GM18909 (cell line): ENCODE measurements around the gene RHO.
"Not testable (repeated sequence)": the region's sequence is repeated elsewhere in the genome, so short reads cannot be mapped to it uniquely, and the experiment has no call there.

ENCODE experiments used
- ATAC-seq: cut with Tn5 transposase; IDR thresholded peaks from one replicate; pipeline ENCODE4 v1.9.1; 2021; ENCODE audit warnings: mild to moderate bottlenecking; ENCODE audit not compliant: unreplicated experiment, poor library complexity

The RHO gene

DNA sequence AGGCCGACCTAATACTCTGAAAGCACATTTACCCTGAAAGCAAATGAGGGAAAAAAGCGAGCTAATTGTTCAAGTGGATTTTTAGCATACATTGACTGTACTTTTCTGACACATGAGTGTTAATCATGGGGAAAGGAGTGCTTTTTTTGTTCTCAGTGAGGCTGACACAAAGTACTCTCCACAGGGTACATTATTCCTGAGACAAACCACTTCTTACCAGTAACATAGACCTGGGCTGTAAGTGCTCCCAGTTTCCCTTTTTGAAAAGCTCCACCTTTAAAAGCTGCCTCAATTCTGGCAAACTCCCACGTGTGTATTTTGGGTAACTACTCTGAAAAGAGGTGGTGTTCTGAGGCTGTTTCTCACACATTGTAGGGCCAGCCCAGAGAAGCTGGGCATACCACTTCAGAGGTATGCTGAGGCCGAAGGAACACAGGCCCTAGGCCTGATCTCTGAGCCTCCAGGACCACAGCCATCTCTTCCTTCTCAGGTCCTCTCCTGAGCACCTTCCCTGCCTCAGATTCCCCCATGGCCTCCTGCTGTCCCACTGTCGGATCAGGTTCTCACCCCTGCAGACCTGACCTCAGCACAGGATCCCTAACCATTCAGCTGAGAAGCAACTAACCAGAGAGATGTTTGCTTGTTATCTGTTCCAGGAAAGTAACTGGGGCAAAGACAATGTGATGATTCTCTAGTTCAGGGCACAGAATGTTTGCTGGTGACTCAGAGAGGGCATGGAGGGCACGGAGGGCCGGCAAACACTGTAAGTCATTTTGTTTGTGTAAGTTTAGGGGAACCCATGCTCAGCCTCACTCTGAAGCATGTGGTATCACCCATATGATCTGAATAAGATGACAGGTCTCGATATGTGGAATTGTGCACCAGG lies 29.6 kb upstream of the RHO start:
- not testable (repeated sequence) for ATAC-seq

GRCh38 chr3:129499604-129500333 lies 28.7 kb upstream of the RHO start:
- not testable (repeated sequence) for ATAC-seq

GRCh38 chr3:129500334-129500658 lies 28.1 kb upstream of the RHO start:
- ATAC-seq = no peak

DNA sequence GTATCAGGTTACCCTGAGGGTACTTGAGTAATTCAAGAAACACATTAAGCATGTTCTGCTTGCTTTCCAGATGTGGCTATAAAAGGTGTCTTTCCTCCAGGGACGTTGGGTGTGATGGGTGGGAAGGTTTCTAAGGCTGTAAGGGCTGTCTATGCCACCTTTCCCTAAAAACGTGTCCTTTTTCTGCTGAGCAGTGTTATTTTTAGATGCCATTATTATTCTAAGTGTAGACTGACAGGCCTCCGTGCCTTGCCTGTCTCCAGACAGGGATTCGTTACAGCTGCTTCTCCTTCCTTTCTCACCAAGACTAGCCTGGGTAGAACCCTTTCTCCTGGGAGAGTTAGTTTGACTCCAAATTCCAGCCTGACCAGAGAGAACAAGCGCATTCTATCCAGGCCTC lies 26.8 kb upstream of the RHO start:
- no peak for ATAC-seq

- no peak for ATAC-seq
Measured at GRCh38 chr3:129502641-129503408, 25.6 kb upstream of the RHO start.

DNA sequence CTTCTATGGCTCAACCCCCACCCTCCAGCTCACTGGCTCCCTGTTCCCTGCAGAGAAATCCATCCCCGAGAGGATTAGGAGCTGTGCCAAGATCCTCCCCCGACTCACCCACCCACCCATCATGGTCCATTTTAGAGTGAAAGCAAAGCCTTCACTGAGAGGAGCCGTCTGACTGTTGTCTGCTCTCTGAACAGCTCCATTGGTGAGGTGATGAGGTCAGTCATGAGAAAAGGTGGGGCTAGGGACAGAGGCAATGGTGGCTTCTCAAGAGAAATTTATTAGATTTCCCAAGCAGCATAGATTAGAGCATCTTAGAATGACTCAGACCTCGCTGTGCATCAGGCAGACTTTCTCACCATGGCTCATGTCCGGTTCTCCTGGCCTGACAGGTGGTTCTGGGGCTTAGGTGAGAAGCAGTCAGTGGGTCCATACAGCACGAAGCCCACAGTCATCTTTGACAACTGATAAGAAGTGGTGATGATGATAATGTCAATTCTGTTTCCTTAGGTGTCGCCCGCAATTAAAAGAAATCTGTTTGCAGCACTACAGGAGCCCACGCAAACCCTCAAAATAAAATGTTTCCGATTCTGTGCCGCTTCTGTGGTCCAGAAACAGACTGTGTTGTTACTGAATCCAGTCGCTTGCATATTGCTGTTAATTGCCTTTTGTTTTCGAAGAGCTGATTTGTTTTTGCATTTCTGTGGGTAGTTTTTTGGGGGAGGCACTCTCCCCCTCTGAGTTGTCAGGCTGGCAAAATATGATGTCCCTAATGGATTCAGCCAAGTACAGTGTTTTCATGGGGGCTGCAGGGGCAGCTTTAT lies 24.8 kb upstream of the RHO start:
- no peak for ATAC-seq

DNA sequence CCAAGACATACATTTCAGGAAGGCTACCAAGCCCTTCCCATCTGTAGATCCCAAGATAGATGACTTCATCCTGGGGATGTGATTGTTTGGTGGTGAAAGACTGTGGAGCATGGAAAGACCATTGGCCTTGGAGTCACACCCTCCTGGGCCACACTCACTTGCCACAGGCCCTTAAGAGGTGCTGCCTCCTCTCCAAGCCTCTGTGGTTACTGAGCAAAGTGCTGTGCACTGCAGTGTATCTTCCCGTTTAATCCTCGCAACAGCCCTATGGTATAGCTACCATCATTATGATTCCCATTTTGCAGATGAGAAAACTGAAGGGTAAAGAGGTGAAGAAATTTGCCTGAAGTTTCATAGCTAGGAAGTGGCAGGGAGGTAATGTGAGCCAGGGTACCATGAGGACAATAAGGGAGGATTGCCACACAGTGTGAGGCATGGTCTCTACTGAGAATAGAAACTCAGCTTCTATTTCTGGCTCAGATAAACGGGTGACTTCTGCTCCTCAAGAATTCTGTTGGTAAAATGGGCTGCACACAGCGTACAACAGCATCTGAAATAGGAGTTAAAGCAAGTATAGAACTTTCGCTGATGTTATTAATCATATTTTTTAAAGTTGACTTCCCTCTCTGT lies 23.9 kb upstream of the RHO start:
- ATAC-seq = no peak

DNA sequence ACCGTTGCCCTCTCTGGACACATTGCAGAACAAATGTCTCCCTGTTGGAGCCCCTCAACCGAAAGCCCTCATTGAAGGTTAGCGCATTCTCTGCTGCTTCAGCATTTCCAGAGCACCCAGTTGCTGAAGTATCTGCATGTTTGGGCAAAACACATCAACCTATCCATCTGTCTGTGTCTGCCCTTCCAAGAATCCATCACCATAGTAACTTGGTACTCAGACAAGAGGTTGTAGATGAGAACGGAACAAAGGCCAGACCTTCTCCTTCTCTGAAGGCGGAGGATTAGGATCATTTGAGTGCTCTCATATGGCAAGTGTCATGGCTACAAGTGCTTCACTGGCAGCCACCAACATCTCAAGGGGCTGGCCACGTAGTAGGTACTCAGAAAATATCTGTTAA lies 23.1 kb upstream of the RHO start:
- no peak for ATAC-seq

DNA sequence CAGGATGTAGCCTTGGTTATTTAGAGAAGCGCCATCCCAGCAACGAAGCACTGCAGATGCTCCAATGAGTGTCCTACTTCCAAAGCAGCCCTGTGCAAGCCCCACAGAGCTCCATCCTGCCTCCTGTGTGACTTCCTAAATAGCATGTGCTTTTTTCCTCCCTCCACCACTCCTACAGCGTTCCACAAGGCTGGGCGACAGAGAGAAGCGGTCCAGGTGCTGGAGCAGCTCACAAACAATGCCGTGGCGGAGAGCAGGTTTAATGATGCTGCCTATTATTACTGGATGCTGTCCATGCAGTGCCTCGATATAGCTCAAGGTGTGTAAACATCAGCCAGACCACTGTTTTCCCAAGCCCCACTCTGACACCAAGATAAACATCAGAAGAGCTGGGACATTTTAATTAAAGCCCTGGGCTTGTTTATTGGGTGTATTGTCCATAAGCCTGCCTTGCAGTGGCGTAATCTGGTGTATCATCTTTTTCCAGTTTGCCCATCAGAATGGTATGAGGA lies 22.2 kb upstream of the RHO start:
- no peak for ATAC-seq

GRCh38 chr3:129507181-129507831 lies 21.1 kb upstream of the RHO start:
- no peak for ATAC-seq

DNA sequence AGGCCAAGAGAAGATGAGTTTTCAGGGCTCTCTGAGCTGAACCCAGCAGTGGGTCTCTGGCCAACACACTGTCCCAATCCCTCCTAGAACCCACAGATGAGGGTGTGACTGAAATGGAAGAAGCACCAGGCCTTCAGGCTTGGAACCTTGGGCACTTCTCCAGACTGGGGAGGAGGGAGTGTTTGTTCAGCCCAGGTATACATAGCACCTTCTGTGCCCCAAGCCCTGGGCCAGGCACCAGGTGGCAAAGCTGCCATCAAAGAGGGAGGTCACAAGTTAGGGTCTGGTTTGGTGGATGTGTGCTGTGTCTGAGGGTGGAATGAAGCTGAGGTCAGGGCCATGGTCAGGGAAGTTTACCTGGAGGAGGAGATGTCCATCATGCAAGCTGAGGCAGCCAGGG lies 15.8 kb upstream of the RHO start:
- no peak for ATAC-seq

DNA sequence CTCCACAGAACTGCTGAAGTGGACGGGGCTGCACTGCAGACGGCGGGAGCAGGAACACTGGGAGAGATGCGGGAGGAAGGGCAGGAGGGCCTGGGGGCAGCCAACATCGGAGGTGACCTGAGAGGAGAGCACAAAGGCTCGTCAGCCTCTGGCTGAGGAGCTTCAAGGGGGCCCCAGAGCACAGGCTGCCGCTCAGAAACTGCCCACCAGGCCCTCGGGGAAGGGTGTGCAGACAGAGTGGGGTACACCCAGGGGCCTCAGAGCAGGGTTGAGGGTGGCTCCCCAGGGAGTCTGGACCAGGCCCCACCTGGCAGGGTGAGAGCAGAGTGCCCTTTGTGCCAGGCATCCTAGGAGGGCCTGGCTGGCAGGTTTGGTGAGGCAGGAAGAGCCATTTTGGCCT lies 14.7 kb upstream of the RHO start:
- no peak for ATAC-seq

GRCh38 chr3:129514110-129514509 lies 14.3 kb upstream of the RHO start:
- ATAC-seq = no peak

DNA sequence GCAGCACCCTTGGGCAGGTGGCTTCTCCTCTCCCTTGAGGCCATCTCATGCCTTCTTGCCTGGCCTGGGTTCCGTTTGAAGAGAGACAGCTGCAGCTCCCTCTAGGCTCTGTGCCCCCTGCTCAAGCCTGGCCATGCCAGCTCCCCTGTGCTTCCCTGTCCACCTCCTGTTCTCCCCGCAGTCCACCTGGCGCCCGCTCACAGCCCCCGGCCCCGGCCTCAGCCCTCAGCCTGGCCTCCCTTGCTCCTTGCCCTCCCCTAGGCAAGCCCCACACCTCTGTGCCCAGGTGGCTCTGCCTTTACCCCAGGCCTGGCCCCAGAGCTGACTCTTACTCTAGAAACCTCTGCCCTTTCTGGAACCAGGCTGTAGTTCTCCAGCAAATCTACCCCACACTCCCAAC lies 13.9 kb upstream of the RHO start:
- no peak for ATAC-seq

DNA sequence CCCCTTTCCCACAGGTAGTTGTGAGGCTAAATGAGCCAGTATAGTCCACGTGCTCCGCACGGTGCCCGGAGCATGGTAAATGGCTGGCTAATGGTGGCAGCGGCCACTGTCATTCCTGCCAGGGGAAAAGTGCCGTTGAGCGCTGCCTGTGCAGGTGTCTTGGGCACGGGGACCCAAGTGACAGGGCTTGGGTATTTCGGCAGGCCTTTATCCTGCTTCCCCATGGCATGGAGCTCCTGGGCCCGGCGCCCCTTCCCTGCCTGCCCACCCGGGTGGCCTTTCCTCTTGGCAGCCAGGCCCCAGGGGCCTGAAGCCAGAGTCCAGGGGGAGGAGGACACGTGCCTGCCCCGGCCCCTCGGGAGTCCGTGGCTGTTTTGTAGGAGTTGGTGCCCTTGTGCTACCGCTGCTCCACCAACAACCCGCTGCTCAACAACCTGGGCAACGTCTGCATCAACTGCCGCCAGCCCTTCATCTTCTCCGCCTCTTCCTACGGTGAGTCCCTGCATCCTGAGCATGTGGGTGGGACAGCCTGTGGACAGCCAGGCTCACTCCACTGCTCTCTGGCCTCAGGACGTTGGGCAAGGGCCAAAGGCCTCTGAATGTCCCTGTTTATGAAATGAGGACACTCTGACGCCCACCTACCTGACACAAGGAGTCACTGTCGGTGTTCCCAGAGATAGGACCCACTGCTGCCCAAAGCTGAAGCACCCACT lies 13.2 kb upstream of the RHO start:
- not testable (repeated sequence) for ATAC-seq

GRCh38 chr3:129515821-129516432 lies 12.5 kb upstream of the RHO start:
- ATAC-seq = not testable (repeated sequence)

- ATAC-seq = no peak
Measured at GRCh38 chr3:129517516-129517915, 10.9 kb upstream of the RHO start.

- ATAC-seq = no peak
Measured at GRCh38 chr3:129518038-129518561, 10.3 kb upstream of the RHO start.
